Fibroblast of the conjunctiva (primary cell): ENCODE results near the gene ATP8A1.
"Not testable (repeated sequence)": the region's sequence is repeated elsewhere in the genome, so short reads cannot be mapped to it uniquely, and the experiment has no call there.

Experiments
- DNase-seq: peaks from one replicate; pipeline ENCODE4 v3.0.0-alpha.2; 2010; ENCODE audit warnings: low read depth

The ATP8A1 gene

DNA sequence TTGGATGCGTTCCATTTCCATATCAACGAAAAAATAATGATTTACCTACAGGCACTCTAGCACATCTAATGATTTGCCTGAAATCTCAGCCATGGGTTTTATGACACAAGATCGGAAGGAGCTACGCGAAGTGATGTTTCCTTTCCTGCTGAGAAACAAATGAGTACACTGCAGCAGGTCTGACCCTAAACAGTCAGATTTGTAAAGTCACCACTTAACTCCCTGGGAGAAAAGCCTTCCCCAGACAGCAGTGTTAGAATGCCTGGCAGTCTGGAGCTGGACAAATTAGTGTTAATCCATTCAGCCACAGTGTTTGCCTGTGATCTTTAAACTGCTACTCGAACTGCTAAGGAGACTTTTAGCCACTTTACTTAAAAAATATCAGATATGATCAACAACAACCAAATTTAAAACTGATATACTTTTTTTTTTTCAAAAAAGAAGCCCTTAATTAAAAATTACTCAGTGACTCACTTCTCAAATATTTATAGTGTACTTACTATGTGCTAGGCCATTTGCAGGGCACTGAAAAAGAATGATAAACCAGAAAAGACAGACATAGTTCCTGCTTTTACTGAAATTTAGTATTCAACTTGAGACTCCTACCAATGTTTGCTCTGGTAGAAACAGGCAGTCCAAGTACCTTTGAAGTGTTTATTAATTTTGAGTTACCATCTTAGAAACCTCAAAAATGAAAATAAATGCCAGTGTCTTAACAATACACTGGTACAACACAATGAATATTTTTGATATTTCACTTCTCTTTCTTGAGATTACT, 155.1 kb downstream of the ATP8A1 start:
- no peak for DNase-seq

DNA sequence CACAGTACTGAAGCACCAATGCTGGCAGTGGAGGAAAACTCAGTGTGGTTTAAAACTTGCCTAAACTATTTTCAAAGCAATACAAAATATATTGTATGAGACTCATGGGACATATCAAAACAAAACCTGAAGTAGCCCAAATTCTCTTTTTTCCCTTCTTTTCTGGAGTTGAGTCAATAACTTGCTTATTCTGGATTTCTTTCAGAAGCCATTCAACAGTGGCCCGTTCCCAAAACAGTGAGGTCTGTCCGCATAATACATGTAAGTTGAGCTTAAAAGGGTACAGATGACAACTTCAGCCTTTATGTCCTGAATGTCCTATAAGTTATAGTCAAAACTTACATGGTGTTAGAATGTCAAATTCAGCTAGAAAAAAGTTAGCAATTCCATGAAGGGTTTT, 158.9 kb downstream of the ATP8A1 start:
- DNase-seq: no peak

DNA sequence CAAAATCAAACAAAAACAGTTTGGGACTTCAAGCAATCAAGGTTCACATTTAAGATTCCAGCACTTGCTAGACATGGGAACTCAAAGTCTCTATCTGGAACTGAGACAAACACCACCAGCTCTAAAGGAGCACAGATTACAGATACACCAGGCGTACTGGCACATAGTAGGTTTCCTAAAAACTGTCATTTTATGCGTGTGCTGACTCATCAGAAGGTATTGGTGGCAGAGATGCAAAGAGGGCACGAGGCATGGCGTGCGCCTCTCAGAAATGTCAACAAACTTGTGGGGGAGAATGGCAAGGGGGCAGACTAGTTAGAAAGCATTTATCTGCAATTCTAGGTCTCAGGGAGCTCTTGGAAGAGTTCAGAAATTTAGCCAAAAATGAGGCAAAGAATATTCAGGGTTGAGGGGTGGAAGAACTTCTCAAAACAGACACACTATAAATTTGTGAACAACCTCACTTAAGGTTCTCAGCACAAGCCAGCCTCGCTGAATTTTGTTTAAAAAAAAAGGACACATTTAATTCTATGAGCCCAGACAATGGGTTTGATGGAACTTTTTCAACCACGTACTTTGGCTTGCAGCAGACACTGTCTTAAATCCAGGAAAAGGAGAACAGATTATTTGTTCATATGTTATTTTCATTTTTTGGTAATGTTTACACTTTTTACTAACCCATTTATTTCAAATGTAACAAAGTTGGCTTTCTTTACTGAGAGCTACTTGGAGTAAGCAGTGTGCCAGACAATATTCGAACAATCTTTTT, 159.6 kb downstream of the ATP8A1 start:
- DNase-seq: no peak

DNA sequence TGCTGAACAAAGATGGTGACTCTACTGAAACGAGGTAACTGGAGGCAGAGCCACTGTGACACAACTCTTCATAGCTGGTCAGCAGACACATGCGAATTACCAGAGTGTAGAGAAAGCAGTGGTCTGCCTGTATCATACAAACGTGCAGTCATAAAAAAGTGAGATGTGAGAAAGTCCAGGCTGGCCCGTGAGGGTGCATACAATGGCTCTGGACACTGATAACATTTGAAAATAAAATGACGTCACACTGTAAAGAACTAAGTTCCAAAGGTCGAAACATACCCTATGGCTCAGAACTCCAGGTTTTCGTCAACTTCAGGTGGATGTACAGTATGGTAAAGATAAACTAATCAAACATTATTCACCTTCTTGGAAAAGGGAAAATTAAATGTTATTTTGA, 163.9 kb downstream of the ATP8A1 start:
- DNase-seq: no peak

DNA sequence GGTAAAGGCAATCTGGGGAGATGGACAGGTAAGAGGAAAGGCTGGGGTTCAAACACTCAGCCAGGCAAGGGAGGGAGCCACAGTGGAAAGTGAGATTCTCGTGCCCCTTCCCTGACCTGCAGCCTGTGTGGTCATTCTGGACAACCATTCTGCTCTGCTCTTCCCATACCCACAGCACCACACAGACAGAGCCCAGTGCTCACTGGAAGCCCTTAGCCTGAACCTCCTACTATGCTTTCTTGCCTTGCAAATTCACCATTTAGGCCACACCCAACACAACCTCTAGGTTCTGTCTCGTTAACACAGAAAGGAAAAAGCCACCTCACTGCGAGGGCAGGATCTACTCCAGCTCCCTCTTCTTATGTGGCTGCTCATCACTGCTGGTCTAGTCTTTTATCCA, 166.9 kb downstream of the ATP8A1 start:
- DNase-seq: no peak

DNA sequence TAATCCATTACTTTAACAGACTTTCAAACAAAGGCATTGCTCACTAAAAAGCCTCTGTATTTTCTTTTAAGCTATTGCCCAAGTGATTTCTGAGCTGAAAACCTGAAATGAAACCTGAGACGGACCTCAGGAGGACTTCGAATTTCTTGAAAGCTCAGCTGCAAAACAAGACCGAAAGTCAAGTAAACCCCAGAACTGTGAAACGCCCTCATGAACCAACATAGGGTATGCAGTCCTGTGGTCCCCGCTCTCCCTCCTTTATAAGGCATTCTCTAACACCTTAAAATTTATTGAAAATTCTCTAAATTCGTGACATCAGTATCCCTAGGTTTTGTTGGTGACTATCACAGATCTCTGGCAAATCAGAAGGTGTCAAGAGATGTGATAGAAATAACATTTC, 167.8 kb downstream of the ATP8A1 start:
- DNase-seq: no peak

DNA sequence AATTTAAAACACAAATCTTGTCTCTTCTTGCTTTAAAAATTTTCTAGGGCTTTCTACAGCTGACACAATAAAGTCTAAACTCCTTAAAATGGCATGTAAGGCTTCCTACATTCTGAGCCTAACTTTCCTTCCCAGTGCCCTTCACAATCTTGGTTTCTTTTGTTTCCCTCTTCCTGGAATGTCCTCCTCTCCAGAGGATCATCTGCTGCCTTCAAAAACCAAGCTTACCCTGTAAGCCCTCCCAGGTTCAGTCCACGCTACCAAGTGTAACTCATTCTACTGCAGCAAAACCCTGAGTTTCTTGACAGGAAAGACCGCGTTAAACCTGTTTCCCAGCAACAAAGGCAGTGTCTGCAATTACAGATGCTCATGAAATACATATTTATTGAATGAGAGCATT, 168.4 kb downstream of the ATP8A1 start:
- DNase-seq: no peak

DNA sequence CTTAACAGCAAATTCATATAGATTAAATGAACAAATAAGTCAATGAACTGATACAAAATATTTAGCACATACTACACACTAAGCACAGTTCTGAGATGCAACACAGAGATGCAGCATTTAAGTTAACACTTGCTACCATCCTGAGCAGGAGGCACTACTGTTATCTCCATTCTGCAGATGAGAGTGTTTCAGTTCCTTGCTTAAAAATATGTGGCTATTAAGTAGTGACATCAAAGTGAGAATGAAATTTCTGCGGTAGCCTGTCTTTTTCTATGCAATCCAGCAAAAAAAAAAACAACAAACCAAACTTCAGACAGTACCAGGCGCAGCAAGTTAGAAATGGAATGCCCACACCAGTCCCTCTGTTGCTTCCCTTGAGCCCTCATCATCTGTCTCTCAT, 168.8 kb downstream of the ATP8A1 start:
- DNase-seq: no peak

DNA sequence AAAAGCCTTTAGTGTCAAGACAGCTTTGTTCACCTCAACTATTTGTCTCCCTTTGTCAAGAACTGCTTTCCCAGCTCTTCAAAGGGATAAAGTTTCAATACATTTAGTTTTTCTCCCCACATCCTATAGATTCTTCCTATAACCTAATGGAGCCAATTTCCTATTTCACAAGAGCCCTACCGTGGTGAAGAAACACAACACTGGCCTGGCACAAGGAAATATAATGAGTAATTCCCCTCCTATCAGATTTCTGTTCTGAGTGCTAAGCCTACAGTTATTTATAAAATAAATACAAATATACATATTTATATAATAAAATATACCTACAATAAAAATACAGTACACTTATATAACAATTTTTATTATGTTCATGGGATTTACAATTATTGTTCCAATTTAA, 169.7 kb downstream of the ATP8A1 start:
- no peak for DNase-seq

DNA sequence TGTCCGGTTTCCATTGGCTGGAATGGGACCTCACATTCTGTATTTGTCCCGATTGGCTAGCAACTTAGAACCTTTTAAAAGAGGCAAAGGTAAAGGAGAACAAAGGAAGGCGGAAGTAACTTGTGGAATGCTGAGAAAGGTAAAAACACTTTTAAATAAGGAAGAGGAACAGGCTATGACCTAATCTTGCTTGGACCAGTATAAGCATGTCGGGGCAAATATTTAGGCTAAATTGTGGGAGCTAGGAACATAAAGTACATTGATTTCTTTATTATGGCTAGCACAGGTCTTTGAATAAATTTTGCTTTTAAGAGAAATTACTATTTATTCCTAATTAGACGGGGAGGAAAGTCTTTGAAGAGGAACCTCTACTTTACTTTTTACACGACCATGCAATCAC, 170.7 kb downstream of the ATP8A1 start:
- not testable (repeated sequence) for DNase-seq

DNA sequence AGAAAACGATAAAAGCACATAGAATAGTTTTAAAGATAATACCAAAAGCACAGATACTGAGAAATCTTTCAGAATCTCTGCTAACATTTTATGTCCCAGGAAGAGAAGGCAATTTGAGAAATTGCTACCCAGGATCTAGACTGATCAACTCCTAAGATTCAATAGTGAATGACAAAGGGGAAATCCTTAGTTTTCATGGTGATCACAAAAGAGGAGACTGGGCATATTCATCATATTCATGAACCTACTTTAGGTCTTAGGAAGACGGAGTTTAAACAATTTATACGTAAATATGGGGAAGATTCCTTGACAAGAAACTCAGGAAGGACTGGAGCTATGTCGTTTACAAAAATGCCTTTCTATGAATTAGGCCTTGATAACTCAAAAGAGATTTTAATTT, 172.3 kb downstream of the ATP8A1 start:
- no peak for DNase-seq

DNA sequence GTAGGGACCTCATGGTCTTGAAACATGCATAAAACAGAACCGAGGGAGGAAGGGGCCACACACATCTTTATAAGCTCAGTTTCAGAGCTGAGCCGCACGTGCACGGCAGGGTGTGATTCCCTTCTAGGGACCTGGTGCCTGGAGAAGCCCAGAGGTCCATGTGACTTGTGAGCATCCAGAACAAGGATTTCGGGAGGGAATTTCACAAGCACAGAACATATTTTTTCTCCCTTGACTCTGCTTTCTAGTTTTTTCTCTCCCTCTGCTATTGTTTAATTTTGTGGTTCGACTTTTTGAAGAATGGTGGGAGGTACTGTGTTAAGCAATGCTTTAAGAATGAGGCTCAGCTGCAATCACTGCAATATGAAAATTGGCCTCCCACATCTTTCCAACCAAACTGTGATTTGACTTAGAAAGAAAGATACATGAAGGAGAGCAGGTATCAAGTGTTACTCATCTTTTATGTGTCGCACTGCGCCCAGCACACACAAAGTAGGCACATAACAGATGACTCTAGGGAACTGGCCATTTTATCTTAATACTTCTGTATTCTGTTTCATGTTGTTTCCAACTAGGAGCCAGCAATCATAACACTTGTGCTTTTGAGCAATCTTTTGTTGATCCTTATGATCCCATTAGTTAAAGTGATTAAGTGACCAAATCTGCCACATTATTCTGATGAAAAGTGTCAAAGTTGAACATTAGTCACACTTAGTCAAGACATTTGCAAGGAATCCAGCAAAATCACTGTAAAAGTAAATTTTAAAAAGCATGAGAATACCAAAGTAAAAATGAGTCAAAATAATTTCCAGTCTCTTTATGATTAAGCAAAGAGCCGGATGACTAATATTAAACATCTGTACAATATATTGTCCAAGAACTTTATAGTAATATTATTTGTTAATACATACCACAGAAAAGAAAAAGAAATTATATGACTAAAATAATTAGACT, 173.2 kb downstream of the ATP8A1 start:
- DNase-seq: no peak

DNA sequence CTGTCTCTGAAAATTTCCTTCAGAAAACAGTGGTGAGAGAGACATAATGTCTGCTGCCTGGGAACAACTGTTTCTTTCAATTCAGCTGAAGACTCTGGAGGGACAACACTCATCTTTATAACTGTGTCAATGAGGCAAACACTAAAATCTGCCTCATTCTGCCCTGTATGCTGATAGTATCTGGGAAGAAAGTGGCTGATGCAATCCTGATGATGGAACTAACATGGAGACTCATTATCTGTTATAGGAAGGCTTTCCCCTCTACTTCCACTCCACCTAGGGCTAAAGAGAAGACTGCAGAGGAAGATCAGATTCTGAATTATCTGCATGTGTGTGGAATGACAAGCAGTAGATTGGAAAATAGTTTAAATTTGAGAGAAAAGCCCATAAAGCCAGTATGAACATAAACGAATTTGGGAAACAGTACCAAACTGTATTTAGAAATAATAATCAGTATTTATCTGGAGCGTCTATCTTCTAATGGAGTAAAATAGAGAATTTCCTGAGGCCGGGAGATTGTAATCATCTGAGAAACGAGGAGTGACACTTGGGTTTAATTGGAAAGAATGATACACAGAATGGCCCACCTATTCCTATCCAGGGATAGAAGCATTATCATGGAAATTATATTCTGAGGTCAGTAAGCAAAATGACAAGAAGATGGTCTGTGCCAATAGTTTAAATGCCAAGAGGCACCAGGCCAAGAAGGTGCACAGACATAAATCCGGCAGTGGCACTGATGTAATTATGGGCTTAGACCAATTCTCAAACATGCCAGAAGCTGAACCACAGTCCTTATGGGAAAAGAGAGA, 174.2 kb downstream of the ATP8A1 start:
- DNase-seq: no peak

DNA sequence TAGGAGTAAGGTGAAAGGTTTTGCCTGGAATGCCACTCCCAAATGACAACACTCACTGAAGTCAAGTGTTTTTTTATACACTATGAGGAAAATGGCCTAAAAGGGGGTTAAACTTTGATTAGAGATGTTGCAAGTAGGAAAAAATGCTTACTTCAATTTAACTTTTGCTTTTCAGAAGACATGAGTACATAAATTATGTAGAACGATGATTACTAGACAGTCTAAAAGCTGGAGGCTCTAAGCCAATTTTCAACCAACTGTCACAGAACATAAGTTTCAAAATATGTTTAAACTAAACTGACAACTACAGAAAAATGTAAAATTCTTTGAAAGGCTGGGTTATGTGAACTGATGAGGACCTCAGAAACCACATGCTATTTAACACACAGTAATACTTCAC, 176.2 kb downstream of the ATP8A1 start:
- no peak for DNase-seq

DNA sequence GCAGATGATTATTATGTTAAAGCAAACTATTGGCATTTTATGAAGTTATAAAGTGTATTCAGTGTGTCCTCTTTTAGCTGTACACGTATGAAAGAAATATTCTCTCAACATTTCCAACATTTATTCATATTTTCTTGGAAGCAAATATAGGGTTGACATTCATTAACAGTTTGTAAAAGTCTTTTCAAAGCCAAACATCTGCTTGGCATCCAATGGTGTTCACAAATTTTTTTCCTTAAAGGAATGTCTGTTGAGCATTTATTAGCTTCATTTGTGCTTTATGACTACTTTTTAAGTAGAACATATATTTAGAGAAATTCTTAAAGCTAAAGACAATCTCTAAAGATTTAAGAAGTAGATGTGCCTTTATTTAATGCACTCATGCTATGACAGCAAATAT, 176.6 kb downstream of the ATP8A1 start:
- DNase-seq: no peak

DNA sequence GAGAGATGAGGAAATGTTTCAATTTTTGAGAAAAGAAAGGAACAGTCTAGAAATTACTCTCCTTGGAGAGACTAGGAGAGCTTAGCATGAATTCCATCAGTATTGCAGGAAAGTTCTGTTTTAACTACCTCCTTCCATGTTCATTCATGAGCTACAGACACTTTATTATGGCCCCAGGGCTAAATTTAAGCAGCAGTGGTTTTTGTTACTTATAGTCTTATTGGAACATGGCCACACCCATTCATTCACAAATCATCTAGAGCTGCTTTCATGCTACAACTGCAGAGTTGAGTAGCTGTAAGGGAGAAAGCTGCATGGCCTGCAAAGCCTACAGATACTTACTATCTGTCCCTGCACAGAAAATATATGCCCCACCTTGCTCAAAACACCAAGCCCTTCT, 178.0 kb downstream of the ATP8A1 start:
- no peak for DNase-seq

DNA sequence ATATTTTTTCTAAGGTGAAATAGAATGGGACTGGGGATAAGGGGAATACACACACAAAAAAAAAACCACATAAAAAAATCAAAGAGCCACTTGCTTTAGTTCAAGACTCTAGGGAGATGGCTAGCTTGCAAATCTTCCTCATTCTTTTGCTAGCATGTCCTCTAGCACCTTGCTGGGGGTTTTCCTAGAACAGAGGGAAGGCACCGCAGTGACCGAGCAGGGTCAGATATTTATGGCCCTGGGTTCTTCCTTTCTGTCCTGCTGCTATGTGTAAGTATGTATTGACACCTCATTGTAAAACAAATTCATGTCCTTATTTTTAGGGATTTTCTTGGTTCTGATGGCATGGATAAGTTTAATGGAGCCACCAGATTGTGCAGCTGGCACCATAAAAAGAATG, 178.4 kb downstream of the ATP8A1 start:
- DNase-seq: no peak

DNA sequence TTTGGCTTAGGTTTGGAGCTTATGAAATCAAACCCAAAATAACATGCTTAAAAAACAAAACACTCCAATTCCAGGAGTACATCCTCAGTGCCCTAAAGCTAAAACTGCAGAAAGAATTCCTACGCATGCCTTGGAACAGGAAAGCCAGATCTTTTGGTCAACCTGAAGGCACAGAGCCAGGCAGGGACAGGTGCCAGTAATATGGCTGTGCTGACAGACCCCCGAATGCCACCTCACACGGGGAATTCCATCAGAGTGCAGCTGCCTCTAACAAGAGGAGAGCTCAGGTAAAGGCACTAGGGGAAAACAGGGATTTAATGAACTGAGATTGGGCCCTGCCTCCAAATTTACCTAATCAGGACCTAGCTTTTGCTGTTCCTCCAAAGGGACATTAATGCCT, 182.5 kb downstream of the ATP8A1 start:
- DNase-seq: no peak

DNA sequence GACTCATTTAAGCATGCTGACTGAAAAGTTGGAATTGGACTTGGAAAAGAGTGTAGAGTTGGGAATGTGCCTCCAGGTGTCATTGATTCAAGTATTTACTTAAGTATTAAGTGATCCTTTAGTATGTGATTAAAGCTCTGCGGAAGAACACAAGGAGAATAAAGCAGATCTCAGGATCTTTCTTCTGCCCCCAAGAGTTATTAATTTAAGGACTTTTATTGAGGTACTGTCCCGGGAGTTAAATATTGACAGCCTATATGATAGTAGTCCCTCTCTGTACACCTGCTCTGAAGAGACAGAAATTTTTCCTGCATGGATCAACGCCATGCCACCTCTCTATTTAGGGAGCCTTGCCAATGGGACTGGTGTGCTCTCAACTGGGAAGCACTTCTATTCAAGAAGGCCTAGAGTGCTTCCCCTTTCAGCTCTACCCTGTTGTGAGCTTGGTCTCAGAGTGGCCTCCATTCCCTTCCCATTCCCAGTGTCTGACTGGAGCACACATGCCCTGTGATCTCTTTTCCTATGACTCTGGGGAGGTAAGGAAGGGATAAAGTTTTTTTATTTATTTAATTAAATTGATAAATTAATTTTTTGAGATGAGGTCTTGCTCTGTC, 183.7 kb downstream of the ATP8A1 start:
- DNase-seq: no peak

DNA sequence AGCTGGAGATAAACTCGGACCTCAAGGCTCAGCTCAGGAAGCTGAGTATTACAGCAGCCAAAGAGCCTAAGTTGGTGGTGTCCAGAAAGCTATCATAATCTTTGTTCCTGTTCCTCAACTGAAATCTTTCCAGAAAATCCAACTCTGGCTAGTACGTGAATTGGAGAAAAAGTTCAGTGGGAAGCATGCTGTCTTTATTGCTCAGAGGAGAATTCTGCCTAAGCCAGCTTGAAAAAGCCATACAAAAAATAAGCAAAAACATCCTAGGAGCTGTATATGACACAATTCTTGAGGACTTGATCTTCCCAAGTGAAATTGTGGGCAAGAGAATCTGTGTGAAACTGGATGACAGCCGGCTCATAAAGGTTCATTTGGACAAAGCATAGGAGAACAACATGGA, 185.0 kb downstream of the ATP8A1 start:
- no peak for DNase-seq

DNA sequence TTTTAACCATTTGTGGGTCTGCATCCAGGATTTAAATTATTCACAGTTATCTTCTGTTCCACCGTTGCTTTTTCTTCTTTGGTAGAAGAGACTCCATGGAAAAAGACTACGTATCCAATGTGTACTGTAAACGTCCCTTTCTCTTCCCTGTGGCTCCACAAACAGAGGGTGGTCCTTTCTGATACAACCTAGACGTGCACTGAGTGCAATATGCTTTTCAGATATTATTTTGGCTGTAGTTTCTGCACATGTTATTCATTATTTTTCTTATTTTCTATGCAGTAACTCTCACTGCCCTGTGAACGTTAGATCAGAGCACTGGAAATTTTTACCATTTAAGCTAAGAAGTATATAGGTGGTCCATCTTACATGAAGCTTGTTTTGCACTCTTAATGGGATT, 186.9 kb downstream of the ATP8A1 start:
- DNase-seq: no peak
